Endothelial cell of umbilical vein (primary cell): Measurements from ENCODE around the gene SCARF1. TPM values are rescaled to one million over a fixed set of nuclear protein-coding genes. Genes with fewer than 3 reads are reported as not detected.

Experiments used
- BruUV-seq: library from RNA; stranded (reverse); fragments of 400-500 nt; replicated peaks from 2 replicates; lab custom pipeline; 2021; lab: Mats Ljungman, UMichigan
- CTCF ChIA-PET: fragments of 300-600, 350-600 bp; sonication (Branson Sonifier 250); formaldehyde crosslinking; loops from one replicate; lab custom pipeline; 2021; ENCODE audit warnings: antibody characterized with exemption, inconsistent platforms; lab: Charles Lee
- POLR2A ChIA-PET: fragments of 300-600, 350-600 bp; sonication (Branson Sonifier 250); formaldehyde crosslinking; loops from one replicate; lab custom pipeline; 2021; ENCODE audit warnings: antibody characterized with exemption, inconsistent platforms; lab: Charles Lee
- DNase-seq: peaks from one replicate; pipeline ENCODE4 v3.0.0-alpha.2; 2011; ENCODE audit warnings: low read depth, low spot score
- FAIRE-seq: peaks from 2 replicates; lab custom pipeline; 2011; peaks lifted over from hg19 to GRCh38; lab: Jason Lieb, UNC
- H2AFZ ChIP-seq: 2 replicates; pipeline ENCODE4 v1.6.0; 2012; ENCODE audit warnings: low read depth, low read length, control low read depth, inconsistent platforms
- H3K27ac ChIP-seq: 2 replicates; pipeline ENCODE4 v1.5.1; 2011; ENCODE audit warnings: low read depth, mild to moderate bottlenecking, control low read depth, low read length, moderate library complexity; ENCODE audit not compliant: insufficient read depth
- H3K27me3 ChIP-seq, 2 experiments: 2 replicates each; pipeline versions ENCODE4 v1.6.0 to v1.6.1; 2011; ENCODE audit warnings: low read length in 2 of 2, mixed read lengths in 1 of 2; ENCODE audit not compliant: control insufficient read depth in 2 of 2, insufficient read depth in 2 of 2
- H3K36me3 ChIP-seq, 2 experiments: 2 replicates in 1 of 2; 3 replicates in 1 of 2; pipeline ENCODE4 v1.5.1; 2011; ENCODE audit warnings: low read length in 2 of 2, mild to moderate bottlenecking in 1 of 2, moderate library complexity in 1 of 2; ENCODE audit not compliant: control insufficient read depth in 2 of 2, insufficient read depth in 2 of 2; ENCODE audit errors: extremely low read depth in 1 of 2
- H3K4me1 ChIP-seq: 3 replicates; pipeline ENCODE4 v1.5.1; 2011; ENCODE audit warnings: mild to moderate bottlenecking, low read length; ENCODE audit not compliant: control insufficient read depth, insufficient read depth; ENCODE audit errors: extremely low read depth
- H3K4me2 ChIP-seq: 2 replicates; pipeline ENCODE4 v1.6.1; 2011; ENCODE audit warnings: low read length, control low read depth, mixed read lengths; ENCODE audit not compliant: insufficient read depth
- H3K4me3 ChIP-seq, 3 experiments: fragments of 200-600 bp in 1 of 3; sonication (generic), shearing (Covaris generic) in 1 of 3; replicated peaks in 1 of 3; 2 replicates each; pipeline ENCODE4 v1.5.1; 2011 to 2016; ENCODE audit warnings: control low read depth in 3 of 3, low read length in 3 of 3, mild to moderate bottlenecking in 2 of 3, inconsistent platforms in 1 of 3, low read depth in 1 of 3, moderate library complexity in 1 of 3; ENCODE audit not compliant: insufficient read depth in 1 of 3
- H3K79me2 ChIP-seq: 2 replicates; pipeline ENCODE4 v1.6.0; 2012; ENCODE audit warnings: low read length, inconsistent platforms; ENCODE audit not compliant: control insufficient read depth, insufficient read depth
- H3K9ac ChIP-seq: replicated peaks from 2 replicates; pipeline ENCODE3; 2011; ENCODE audit warnings: low read length, control low read depth; ENCODE audit not compliant: insufficient read depth; ENCODE audit errors: extremely low read depth
- H3K9me1 ChIP-seq: replicated peaks from 3 replicates; pipeline ENCODE4 v1.6.0; 2011; ENCODE audit warnings: mild to moderate bottlenecking, low read length; ENCODE audit not compliant: control insufficient read depth, insufficient read depth; ENCODE audit errors: extremely low read depth
- H3K9me3 ChIP-seq: replicated peaks from 2 replicates; pipeline ENCODE4 v1.5.1; 2012; ENCODE audit warnings: low read length, inconsistent platforms; ENCODE audit not compliant: control insufficient read depth, insufficient read depth
- H4K20me1 ChIP-seq: replicated peaks from 2 replicates; pipeline ENCODE3; 2011; ENCODE audit warnings: mild to moderate bottlenecking, low read length; ENCODE audit not compliant: control insufficient read depth, insufficient read depth; ENCODE audit errors: extremely low read depth
- CTCF ChIP-seq, 2 donors: IDR thresholded peaks; 1 replicate in 1 of 2; 2 replicates in 1 of 2; pipeline ENCODE4 v1.5.1; 2011; ENCODE audit warnings: low read length in 2 of 2, mild to moderate bottlenecking in 2 of 2, moderate library complexity in 2 of 2, control low read depth in 1 of 2, inconsistent platforms in 1 of 2, low read depth in 1 of 2; ENCODE audit not compliant: insufficient read depth in 1 of 2; ENCODE audit errors: extremely low read depth in 1 of 2
- FOS ChIP-seq: IDR thresholded peaks from 2 replicates; pipeline ENCODE4 v1.6.1; 2011; ENCODE audit warnings: mild to moderate bottlenecking, low read length, moderate library complexity, borderline replicate concordance; ENCODE audit not compliant: insufficient read depth
- JUN ChIP-seq: IDR thresholded peaks from 2 replicates; pipeline ENCODE4 v1.6.1; 2011; ENCODE audit warnings: borderline replicate concordance, low read depth; ENCODE audit not compliant: insufficient read length, insufficient read depth
- POLR2AphosphoS5 ChIP-seq: IDR thresholded peaks from 2 replicates; pipeline ENCODE4 v1.6.1; 2012; ENCODE audit warnings: low read depth, mild to moderate bottlenecking, control low read depth, low read length, moderate library complexity; ENCODE audit not compliant: insufficient read depth
- dilution Hi-C: fragments of 300-500 bp; cut with MboI; formaldehyde crosslinking; loops from one replicate; pipeline ENCODE4 v1.15.0; 2019; ENCODE audit warnings: low sequenced_read_pairs; ENCODE audit not compliant: extremely low pct_ligation_motif_present
- intact Hi-C: fragments of 100-400 bp; cut with micrococcal nuclease; formaldehyde crosslinking; loops from one replicate; pipeline ENCODE4 v1.10.0; 2022
- polyA plus RNA-seq, 4 experiments: library from polyadenylated mRNA; depleted of rRNA in 3 of 4; stranded (reverse) in 3 of 4; unstranded in 1 of 4; fragments of >200 nt; gene quantifications; 2 replicates each; pipeline versions ENCODE4 v1.2.1 to v1.2.3, GENCODE V29; 2011 to 2012; ENCODE audit warnings: missing spikeins in 1 of 4
- total RNA-seq: library from RNA; stranded (reverse); gene quantifications from 2 replicates; pipeline ENCODE4 v1.2.3, GENCODE V29; 2021

Gene SCARF1
- total and polyA plus RNA-seq, 2 donors (not counting 3 experiments of a cell fraction or from before 2014, with no cell fraction given) = 52.8 to 93.7 TPM

DNA sequence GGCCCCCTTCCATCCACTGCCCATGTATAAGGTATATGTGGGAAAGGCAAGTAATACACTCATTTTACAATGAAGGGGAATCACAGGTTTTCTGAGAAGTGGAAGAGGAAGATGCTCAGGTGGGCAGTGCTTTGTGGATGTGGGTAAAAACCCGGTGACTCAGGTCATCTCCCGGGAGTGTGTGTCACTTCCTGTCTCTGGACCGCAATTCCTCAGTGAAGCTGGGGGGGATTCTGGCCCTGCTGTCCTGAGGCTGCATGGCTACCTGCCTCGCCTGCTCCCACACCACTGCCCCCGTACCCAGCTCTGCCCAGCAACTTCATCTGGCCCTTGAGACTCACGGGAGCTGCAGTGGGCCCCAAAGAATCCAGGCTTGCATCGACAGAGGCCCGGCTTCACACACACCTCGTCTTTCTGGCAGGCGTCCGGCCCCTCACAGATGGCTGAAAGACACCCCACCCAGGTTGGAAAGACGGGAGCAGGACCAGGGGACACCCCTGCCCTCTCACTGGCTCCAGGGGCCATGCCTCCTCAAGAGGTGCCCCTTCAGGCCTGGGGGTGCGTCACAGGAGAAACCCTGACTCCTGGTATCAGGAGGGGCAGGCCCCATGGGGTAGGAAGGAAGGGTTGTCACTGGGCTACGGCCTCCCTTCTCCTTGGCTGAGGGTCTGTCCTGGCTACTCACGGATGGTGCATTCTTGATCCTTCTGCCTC is 882 bp downstream of the SCARF1 start:
- peak overlapping the region; percentile 53 for H3K4me2 ChIP-seq
- H3K9me3 ChIP-seq = no peaks in the 10 kb centered on the region
- H4K20me1 ChIP-seq = no peaks in the 10 kb centered on the region
- intact Hi-C loops (loop anchor here (1.0 kb wide), 3 partner anchors 16 to 385 kb away; partner anchors contain the start of gene SLC43A2), dilution Hi-C loops (no loop called here)
- no peaks in the 10 kb centered on the region for H3K27me3 ChIP-seq
- peaks cover 35% of the 10 kb centered on the region for H3K4me1 ChIP-seq
- ChIA-PET POLR2A (interaction anchor here (1.3 kb wide), 1 partner anchor 72 kb away, joined by 4 read pairs; no protein-coding TSS in a partner anchor), CTCF (interaction anchor here (1.3 to 7.7 kb wide), 5 partner anchors 15 to 385 kb away, joined by 3 to 218 read pairs (median 7); partner anchors contain the start of gene SLC43A2)
- FAIRE-seq (peak; percentile 86), DNase-seq (peak; percentile 60)
- H3K9ac ChIP-seq = peak overlapping the region; percentile 84
- peaks cover 14% of the 10 kb centered on the region for H3K79me2 ChIP-seq
- peak overlapping the region; percentile 72 to 80 (median 78) for H3K4me3 ChIP-seq
- H3K36me3 ChIP-seq = peaks cover 0 to 10% of the 10 kb centered on the region in 2 experiments
- TSS peak; percentile 28 for BruUV-seq
- H3K27ac ChIP-seq = peak overlapping the region; percentile 72
- TF ChIP-seq POLR2AphosphoS5 (peak; percentile 43), JUN (peak; percentile 51), CTCF (IDR thresholded peaks at IDR 0.05; ENCODE audit: extremely low read depth in 1 of 2, insufficient read depth in 1 of 2, low read depth in 1 of 2, low read length in 2 of 2) (no peak), FOS (peak; percentile 61)
- no peak overlapping the region for H2AFZ ChIP-seq
- H3K9me1 ChIP-seq = no peaks in the 10 kb centered on the region
